ENCODE results near the gene ARMH2.
"Not testable (repeated sequence)": the region's sequence is repeated elsewhere in the genome, so short reads cannot be mapped to it uniquely, and the experiment has no call there.

ARMH2 gene

DNA sequence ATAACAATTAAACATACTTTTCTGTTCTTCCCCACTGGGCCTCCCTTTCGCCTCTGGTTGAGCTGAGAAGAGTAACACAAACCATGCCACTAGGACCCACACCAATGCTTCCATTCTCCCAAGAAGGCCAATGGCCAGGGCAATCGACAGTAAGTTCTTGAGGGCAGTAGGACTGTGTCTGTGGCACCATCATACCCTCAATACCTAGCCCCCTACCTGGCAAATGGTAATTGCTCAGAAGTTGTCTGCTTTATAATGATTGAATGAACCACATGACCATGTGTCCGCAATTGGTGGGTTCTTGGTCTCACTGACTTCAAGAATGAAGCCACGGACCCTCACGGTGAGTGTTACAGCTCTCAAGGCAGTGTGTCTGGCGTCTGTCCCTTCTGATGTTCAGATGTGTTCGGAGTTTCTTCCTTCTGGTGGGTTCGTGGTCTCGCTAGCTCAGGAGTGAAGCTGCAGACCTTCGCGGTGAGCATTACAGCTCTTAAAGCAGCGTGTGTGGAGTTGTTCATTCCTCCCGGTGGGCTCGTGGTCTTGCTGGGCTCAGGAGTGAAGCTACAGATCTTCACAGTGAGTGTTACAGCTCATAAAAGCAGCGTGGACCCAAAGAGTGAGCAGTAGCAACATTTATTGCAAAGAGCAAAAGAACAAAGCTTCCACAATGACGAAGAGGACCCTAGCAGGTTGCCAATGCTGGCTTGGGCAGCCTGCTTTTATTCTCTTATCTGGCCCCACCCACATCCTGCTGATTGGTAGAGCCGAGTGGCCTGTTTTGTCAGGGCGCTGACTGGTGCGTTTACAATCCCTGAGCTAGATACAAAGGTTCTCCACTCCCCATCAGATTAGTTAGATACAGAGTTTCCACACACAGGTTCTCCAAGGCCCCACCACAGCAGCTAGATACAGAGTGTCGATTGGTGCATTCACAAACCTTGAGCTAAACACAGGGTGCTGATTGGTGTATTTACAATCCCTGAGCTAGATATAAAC, 33.6 kb downstream of the ARMH2 start:
- not testable (repeated sequence) for DNase-seq (ENCODE audit: low read depth)

DNA sequence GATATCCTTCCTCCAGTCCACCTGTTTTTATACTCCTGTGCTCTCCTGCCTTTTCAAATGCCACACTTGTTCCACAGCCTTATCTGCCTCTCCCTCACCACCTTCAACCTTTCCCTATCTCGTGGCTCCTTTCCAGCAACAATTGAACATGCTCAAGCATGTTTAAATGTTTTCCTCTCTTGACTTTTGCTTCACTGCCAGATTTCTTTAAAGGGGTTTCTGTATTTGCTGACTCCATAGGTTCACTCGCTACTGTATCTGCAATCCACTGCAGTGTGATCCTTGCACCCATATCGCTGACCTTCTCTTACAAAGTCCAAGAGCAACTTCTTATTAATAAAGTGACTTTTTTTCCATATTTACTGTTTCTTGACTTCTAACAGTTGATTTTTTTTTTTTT, 35.1 kb downstream of the ARMH2 start:
- DNase-seq (ENCODE audit: low read depth) = no peak

DNA sequence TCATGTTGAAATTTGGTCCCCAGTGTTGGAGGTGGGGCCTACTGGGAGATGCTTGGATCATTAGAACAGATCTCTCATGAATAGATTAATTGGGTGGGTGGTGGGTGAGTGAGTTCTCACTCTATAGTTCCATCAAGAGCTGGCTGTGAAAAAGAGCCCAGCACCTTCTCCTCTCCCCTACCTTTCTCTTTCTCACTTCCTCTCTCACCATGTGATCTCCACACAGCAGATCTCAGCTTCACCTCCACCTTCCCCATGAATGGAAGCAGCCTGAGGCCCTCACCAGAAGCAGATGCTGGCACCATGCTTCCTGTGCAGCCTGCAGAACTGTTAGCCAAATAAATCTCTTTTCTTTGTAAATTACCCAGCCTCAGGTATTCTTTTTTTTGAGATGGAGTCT, 36.9 kb downstream of the ARMH2 start:
- DNase-seq (ENCODE audit: low read depth) = no peak

DNA sequence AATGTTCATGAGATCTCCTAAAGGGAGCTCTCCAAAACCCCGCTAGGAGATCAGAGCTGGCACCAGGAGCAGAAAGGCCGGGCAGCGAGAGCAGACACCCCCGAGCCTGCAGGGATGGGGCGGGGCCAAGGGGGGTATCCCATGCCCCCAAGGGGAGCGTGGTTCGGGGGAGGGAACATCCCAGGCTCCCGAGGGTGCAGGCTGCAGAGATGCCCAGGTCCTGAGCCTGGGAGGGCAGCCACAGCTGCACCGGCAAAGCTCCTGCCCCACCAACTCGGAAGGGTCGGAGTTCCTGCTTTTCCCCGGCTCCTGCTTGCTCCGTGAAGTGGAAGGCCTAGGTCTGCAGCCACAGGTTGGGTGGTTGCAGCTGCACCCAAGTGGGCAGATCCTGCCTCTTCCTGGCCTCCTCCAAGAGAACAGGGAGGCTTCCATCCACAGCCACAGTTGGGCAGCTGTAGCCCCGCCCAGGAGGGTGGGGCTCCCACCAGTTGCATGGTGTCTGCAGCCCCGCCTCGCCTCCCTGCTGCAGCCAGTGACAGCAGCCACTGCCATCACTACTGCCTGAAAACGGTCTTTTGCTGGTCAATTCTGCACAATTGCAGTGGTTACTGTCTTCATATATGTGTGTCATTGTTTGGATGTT, 37.4 kb downstream of the ARMH2 start:
- DNase-seq (ENCODE audit: low read depth) = no peak

DNA sequence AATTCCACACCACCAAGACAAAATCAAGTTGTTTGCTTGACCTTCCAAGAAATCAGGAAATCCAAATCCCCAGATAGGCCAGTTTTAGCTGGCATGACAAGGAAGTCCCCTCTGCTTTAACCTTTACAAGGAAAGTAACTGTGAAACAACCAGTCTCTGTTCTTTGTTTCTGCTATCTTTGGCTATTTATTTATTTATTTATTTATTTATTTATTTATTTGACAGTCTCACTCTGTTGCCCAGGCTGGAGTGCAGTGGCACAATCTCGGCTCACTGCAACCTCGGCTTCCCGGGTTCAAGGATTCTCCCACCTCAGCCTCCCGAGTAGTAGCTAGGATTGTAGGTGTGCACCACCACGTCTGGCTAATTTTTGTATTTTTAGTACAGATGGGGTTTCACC, 38.5 kb downstream of the ARMH2 start:
- no peak for DNase-seq (ENCODE audit: low read depth)

DNA sequence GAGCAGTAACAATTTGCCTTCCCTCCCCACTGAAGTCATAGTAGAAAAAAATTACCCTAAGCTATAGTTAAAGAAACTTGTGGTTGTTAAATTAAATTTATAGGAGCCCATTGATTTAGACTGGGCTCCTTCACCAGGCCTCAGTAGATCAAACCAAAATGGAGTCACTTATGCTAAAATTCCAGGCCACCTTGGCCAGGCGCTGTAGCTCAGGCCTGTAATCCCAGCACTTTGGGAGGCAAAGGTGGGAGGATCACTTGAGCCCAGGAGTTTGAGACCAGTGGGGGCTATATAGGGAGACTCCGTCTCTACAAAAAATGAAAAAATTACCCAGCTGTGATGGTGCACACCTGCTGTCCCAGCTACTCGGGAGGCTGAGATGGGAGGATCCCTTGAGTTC, 39.0 kb downstream of the ARMH2 start:
- DNase-seq (ENCODE audit: low read depth) = no peak

DNA sequence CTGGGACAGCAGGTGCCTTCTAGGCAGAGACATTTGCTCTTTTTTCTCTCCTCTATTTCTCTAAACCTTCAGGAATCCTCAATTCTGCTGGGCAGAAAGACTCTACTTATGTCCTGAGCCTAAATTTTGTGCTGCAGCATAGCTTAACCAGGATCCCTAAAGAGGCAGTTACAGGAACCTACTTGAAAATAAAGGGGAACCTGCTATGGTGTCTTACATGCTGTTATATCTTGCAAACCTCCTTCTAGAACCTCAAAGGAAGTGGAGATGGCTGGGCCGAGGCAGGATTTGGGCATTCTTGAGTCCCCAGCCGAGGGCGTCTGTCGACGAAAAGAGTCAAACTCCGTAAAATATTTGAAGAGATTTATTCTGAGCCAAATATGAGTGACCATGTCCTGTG, 41.1 kb downstream of the ARMH2 start:
- DNase-seq (ENCODE audit: low read depth) = no peak

DNA sequence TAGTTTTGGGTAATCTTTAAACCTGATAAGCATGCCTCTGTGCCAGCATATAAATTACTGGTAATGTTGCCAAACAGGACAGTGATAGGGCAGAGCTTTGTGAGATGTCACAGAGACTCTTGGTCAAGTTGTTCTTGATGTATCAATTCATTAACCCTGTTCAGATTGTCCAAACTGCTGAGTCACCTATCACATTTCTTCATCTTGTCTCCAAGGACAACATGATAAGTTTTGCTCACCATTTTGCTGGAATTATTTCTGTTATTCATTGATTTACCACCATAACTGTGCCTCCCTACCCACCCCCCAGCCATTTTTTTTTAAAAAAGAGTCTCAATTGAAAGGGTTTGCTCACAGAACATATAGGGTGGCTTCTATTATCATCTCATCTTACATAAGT, 43.4 kb downstream of the ARMH2 start:
- DNase-seq (ENCODE audit: low read depth) = no peak

DNA sequence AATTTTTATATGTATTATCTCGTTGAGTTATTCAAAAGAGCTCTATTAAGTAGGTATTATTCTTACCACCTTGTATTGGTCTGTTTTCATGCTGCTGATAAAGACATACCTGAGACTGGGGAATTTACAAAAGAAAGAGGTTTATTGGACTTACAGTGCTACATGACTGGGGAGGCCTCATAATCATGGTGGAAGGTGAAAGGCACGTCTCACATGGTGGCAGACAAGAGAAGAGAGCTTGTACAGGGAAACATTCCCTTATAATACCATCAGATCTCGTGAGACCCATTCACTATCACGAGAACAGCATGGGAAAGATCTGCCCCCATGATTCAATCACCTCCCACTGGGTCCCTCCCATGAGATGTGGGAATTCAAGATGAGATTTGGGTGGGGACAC, 44.3 kb downstream of the ARMH2 start:
- not testable (repeated sequence) for DNase-seq (ENCODE audit: low read depth)

DNA sequence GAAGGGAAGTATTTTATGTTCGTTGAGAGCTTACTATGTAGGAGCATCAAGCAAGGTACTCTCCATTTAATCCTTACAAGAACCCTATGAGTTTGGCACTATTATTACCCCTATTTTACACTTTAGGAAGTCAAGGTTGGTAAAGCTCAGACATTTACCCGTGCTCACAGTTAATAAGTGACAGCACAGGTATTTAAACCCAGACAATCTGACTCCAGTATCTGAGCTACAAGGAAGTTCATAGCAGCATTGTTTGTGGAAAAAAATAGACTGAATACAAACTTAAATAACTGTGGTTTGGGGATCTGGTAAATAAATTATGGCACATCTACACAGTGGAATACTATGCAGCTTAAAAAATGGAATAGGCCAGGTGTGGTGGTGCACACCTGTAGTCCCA, 45.2 kb downstream of the ARMH2 start:
- no peak for DNase-seq (ENCODE audit: low read depth)

DNA sequence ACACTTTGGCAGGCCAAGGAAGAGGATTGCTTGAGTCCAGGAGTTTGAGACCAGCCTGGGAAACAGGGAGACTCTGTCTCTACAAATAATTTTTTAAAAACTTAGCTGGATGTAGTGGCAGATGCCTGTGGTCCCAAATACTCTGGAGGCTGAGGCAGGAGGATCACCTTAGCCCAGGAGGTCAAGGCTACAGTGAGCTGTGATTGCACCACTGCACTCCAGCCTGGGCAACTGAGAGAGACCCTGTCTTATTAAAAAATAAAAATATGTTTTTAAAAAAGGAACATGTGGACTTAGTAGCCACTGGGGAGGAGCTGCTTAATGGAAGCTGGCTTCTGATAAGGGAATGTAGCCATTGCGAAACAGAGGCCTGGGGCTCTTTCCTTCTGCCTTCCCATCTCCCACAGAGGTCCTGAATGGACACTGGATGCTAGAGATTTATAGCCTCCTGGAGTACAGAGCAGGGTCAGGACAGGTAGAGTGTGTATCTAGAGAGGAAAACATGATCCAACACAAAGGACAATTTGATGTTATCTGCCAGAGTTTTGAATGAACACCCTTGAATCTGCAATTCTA, 45.7 kb downstream of the ARMH2 start:
- no peak for DNase-seq (ENCODE audit: low read depth)

DNA sequence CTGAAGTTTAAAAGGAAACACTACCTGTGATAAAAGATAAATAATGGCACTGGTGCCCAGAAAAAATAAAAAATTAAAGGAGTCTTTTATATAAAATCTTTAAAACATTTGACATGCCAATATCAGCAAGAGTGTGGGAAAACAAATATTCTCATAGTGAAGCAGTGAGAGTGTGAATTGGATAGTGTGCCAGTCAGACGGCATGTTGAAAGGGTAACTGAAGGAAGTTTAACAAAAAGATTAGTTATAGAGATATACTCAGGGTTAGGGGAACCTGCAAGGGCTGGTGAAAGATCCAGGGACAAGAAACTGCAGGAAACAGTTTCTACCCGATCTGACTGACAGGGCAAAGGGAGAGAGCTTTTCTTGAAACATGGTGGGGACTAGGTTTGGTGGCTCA, 46.2 kb downstream of the ARMH2 start:
- DNase-seq (ENCODE audit: low read depth) = no peak

DNA sequence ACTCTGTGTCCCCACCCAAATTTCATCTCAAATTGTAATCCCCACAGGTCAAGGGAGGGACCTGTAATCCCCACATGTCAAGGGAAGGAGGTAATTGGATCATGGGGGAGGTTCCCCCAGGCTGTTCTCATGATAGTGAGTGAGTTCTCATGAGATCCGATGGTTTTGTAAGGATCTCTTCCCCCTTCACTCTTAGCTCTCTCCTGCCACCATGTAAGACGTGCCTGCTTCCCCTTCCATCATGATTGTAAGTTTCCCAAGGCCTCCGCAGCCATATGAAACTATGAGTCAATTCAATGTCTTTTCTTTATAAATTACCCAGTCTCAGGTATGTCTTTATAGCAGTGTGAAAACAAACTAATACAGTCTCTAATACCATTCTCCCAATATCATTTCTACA, 47.8 kb downstream of the ARMH2 start:
- not testable (repeated sequence) for DNase-seq (ENCODE audit: low read depth)

DNA sequence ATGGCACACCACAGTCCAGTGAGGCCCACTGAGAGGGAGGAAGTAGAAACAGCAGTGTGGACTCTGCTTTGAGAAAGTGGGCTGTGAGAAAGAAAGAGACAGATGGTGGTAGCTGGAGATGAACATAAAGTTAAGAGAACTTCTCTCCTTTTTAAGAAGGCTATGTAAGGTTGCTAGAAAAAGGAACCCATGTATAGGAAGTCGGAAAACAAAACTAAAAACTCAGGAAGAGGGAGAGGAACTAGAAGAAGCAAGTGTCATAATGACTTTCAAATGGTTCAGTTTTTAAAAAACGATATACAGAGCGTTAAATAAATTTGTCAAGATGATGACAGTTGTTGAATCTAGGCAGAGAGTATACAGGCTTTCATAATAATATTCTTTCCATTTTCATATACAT, 49.4 kb downstream of the ARMH2 start:
- no peak for DNase-seq (ENCODE audit: low read depth)

Measured in ELR (cell line).